ENCODE measurements around the gene DYNC1H1.
"Not testable (repeated sequence)": the region's sequence is repeated elsewhere in the genome, so short reads cannot be mapped to it uniquely, and the experiment has no call there.

Gene DYNC1H1

DNA sequence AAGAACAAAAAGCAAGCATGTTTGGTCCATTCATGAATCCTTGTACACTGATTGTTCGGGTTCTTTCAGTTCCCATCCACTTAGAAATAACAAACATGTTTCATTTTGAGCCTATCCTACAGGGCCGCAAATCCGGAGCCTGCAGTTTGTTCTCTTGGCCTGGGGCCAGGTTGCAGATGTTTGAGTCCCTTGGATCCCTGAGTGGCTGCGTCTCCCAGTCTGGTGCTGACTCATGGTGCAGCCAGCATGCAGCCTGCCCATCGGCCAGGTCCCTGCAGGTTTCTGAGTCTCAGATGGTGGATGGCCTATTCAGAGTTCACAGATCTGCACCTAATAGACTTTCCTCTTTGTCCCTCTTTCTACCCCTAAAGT, 1.9 kb upstream of the DYNC1H1 start:
- in situ Hi-C loops (cut with MboI; ENCODE audit: low sequenced_read_pairs) = no loop called here

GRCh38 chr14:101963052-101963451, 1.3 kb upstream of the DYNC1H1 start:
- in situ Hi-C loops (cut with MboI; ENCODE audit: low sequenced_read_pairs) = no loop called here

- in situ Hi-C loops (cut with MboI; ENCODE audit: low sequenced_read_pairs) = no loop called here
Measured at GRCh38 chr14:101963656-101964296, 597 bp upstream of the DYNC1H1 start.

GRCh38 chr14:101965181-101965544, 790 bp downstream of the DYNC1H1 start:
- in situ Hi-C loops (cut with MboI; ENCODE audit: low sequenced_read_pairs) = no loop called here

DNA sequence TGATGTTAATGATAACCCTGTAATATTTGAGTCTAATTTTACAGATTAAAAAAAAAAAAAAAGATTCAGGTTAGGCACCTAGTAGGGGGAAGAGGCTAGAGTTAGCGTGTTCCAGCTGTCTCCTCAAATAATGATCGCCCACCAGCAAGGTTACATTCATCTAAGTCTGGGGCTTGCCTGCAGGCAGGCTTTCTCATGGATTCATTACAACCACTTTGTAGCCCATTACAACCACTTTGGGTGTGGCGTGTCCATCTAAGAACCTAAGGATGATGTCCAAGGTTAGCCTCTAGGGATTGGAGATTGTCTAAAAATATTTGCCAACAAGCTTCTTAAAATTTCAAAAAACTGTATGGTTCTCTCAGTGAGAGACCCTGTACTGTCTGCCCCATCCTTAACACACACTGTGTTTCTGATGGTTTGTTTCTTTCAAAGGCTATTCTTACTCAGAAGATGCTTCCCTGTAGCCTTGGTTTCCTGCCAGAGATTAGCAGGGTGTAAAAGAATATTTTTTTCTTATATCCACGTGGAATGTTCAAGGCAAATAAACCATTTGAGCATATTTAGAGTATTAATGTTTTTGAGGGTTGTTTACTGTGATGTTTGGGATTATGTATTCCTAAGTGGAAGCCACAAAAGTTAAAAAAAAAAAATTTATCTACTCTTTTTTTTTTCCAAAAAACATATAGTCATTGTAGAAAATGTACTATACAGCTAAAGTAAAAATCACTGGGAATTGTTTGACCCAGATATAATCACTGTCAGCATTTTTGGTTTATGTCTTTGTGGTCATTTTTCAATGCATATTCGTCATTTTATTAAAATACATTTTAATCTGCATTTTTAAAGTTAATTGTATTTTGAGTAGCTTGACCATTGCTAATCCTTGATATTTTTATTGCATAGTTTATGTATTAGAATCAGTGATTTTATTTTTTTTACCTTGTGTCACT, 1.7 kb downstream of the DYNC1H1 start:
- in situ Hi-C loops (cut with MboI; ENCODE audit: low sequenced_read_pairs) = no loop called here

DNA sequence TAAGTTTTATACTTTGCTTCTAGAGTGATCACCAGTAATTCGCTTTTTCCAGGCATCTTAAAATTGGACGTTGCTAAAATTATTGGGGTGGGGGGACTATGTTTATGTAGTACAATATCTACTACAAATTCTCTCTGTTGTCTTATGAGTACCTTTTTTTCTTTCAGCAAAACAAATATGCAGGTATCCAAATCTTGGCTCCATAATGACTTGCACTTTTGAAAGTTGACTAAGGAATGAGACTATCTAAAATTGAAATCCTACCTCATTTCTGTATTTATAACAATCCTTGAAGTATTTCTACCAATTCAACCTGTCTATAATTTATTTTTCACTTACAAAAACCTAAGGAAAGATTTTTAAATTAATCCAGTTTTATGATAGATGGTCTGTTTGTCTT, 2.4 kb downstream of the DYNC1H1 start:
- in situ Hi-C loops (cut with MboI; ENCODE audit: low sequenced_read_pairs) = no loop called here

DNA sequence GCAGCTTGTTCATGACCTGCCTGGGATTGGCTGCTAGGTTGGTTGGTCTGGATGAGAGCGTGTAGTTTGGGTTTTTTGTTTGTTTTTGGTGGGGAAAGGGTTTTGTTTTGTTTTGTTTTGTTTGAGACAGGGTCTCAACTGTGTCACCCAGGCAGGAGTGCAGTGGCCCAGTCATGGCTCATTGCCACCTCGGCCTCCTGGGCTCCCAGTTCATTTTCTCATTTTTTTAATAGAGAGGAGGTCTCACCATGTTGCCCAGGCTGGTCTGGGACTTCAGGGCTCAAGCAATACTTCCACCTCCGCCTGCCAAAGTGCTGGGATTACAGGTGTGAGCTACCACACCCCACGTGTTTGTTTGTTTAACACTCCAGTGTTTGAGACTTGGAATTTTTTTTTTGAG, 3.8 kb downstream of the DYNC1H1 start:
- in situ Hi-C loops (cut with MboI; ENCODE audit: low sequenced_read_pairs) = no loop called here

DNA sequence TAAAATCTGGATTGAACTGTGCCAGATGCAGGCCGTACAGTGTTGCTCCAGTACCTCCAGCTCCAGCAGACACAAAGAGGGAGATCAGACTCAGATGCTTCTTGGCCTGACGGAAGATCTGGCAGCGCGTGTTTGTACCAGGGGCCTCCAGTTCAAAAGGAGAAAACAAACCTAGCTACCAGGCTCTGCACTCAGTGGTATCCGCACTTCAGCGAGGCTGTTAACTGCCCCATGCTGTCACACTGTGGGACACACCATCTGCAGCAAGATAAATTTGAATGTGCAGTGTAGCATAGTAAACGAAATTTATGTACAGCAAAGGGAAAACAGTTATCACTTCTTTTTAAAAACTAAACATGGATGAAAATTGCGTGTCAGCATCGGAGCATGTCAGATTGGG, 5.1 kb downstream of the DYNC1H1 start:
- in situ Hi-C loops (cut with MboI; ENCODE audit: low sequenced_read_pairs) = no loop called here

- in situ Hi-C loops (cut with MboI; ENCODE audit: low sequenced_read_pairs) = no loop called here
Measured at GRCh38 chr14:101970830-101971400, 6.5 kb downstream of the DYNC1H1 start.

GRCh38 chr14:101971458-101971857, 7.1 kb downstream of the DYNC1H1 start:
- in situ Hi-C loops (cut with MboI; ENCODE audit: low sequenced_read_pairs) = not testable (repeated sequence)

GRCh38 chr14:101972126-101972866, 7.9 kb downstream of the DYNC1H1 start:
- in situ Hi-C loops (cut with MboI; ENCODE audit: low sequenced_read_pairs) = no loop called here

- in situ Hi-C loops (cut with MboI; ENCODE audit: low sequenced_read_pairs) = no loop called here
Measured at GRCh38 chr14:101973356-101973755, 9.0 kb downstream of the DYNC1H1 start.

DNA sequence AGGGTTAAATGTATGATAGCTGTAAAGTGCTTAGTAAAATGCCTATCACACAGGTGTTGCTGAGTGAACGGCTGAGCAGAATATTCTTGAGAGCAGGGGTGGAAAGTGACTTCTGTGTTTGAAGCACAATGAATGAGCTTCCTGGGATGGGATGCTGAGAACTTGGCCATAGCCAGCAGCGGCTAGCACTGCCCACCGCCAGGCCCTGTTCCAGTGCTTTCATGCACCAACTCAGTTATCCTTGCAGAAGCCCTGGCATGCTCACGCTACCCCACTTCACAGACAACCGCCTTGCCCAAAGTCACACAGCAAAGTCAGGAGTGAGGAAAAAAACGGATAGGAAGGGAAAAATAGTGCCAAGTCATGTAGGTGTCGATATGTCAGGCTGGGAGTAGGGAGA, 10.9 kb downstream of the DYNC1H1 start:
- in situ Hi-C loops (cut with MboI; ENCODE audit: low sequenced_read_pairs) = no loop called here

DNA sequence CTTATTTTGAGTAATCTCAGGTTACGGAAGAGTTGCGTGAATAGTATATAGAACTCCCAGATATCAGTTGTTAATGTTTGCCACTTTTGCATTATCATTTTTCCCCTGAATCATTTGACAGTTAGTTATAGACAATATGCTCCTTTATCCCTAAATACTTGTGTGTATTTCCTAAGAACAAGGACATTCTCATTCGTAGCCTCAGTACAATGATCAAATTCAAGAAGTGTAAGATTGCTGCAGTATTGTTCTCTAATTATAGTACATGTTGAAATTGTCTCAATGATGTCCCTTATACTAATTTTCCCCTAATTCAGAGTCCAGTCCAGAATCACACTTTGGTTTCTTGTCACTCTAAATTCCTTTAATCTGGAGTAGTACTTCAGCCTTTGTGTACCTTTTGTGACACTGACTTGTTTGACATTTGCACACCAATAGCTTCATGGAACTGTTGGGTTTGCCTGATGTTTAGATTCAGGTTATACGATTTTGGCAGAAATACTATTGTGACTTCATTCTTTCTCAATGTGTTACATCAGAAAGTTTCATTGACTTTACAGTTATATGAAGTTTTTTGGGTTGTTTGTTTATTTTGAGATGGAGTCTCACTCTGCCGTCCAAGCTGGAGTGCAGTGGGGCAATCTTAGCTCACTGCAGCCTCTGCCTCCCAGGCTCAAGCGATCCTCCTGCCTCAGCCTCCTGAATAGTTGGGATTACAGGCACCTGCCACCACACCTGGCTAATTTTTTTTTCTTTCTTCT, 13.1 kb downstream of the DYNC1H1 start:
- in situ Hi-C loops (cut with MboI; ENCODE audit: low sequenced_read_pairs) = no loop called here

- in situ Hi-C loops (cut with MboI; ENCODE audit: low sequenced_read_pairs) = loop anchor here (10.0 kb wide), 1 partner anchor 55 kb away; no protein-coding TSS in a partner anchor
Measured at GRCh38 chr14:101979666-101980065, 15.3 kb downstream of the DYNC1H1 start.

DNA sequence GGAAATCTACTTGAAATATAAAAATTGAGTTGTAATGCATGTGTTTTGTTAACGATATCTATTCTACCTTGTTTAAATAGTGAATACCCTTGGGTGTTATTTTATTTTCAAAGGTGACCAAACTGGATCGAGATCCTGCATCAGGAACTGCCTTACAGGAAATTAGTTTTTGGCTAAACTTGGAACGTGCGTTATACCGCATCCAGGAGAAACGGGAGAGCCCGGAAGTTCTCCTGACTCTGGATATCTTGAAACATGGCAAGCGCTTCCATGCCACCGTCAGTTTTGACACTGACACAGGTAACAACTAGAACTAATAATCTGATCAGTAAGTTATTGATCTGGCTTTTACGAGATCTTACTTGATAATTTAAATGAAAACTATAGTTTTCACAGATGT, 15.9 kb downstream of the DYNC1H1 start:
- in situ Hi-C loops (cut with MboI; ENCODE audit: low sequenced_read_pairs) = loop anchor here (10.0 kb wide), 1 partner anchor 55 kb away; no protein-coding TSS in a partner anchor

- in situ Hi-C loops (cut with MboI; ENCODE audit: low sequenced_read_pairs) = loop anchor here (10.0 kb wide), 1 partner anchor 54 kb away; no protein-coding TSS in a partner anchor
Measured at GRCh38 chr14:101980700-101981099, 16.3 kb downstream of the DYNC1H1 start.

GRCh38 chr14:101982621-101983020, 18.2 kb downstream of the DYNC1H1 start:
- in situ Hi-C loops (cut with MboI; ENCODE audit: low sequenced_read_pairs) = loop anchor here (10.0 kb wide), 1 partner anchor 52 kb away; no protein-coding TSS in a partner anchor

- in situ Hi-C loops (cut with MboI; ENCODE audit: low sequenced_read_pairs) = loop anchor here (10.0 kb wide), 1 partner anchor 50 kb away; no protein-coding TSS in a partner anchor
Measured at GRCh38 chr14:101984831-101985230, 20.5 kb downstream of the DYNC1H1 start.

- in situ Hi-C loops (cut with MboI; ENCODE audit: low sequenced_read_pairs) = loop anchor here (10.0 kb wide), 1 partner anchor 49 kb away; no protein-coding TSS in a partner anchor
Measured at GRCh38 chr14:101985957-101986356, 21.6 kb downstream of the DYNC1H1 start.
